HG03565 (cell line): ENCODE results near the gene LRRTM2.
"Not testable (repeated sequence)": the region's sequence is repeated elsewhere in the genome, so short reads cannot be mapped to it uniquely, and the experiment has no call there.

ENCODE experiments used
- ATAC-seq: cut with Tn5 transposase; IDR thresholded peaks from one replicate; pipeline ENCODE4 v1.9.1; 2021; ENCODE audit warnings: mild to moderate bottlenecking, moderate library complexity; ENCODE audit not compliant: unreplicated experiment

Gene LRRTM2

GRCh38 chr5:138841531-138841930 is 33.6 kb downstream of the LRRTM2 start:
- no peak for ATAC-seq

DNA sequence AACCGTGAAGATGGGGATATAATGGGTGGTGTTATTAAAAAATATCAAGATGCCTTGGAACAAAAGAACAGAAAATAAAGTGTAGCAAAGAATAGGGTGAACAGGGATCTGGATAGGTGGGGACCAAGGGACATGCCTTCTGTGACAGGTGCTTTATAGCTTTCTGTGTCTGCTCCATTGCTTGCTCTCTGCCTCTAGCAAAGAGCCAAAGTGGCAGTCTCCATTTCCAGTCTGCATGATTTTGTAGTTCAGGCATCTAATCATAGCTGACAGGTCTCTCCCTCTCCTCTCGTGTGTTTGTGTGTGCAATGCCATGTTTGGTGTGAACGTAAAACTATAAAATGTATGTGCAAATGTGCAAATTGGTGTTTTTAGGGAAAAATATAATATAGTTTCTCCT is 35.0 kb downstream of the LRRTM2 start:
- ATAC-seq: no peak

DNA sequence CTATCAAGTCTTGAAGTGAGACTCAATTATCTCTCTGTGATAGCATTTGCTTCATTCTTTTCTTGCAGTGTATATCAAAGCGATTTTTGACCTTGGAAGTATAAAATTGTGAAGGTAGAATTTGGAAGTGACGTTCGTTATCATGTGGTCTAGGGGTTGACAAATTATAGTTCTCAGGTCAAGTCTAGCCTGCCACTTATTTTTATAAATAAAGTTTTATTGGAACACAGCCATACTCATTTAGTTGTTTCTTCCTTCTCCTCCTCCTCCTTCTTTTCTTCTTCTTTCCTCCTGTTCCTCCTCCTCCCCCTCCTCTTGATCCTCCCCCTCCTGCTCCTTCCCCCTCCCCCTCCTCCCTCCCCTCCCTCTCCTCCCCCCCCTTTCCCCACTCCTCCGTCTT is 38.0 kb downstream of the LRRTM2 start:
- no peak for ATAC-seq

GRCh38 chr5:138834853-138835252 is 40.3 kb downstream of the LRRTM2 start:
- not testable (repeated sequence) for ATAC-seq

- no peak for ATAC-seq
Measured at GRCh38 chr5:138833726-138834480, 41.2 kb downstream of the LRRTM2 start.

- ATAC-seq: no peak
Measured at GRCh38 chr5:138833080-138833479, 42.1 kb downstream of the LRRTM2 start.

GRCh38 chr5:138832218-138832617 is 42.9 kb downstream of the LRRTM2 start:
- no peak for ATAC-seq

GRCh38 chr5:138831703-138832102 is 43.4 kb downstream of the LRRTM2 start:
- ATAC-seq: no peak

DNA sequence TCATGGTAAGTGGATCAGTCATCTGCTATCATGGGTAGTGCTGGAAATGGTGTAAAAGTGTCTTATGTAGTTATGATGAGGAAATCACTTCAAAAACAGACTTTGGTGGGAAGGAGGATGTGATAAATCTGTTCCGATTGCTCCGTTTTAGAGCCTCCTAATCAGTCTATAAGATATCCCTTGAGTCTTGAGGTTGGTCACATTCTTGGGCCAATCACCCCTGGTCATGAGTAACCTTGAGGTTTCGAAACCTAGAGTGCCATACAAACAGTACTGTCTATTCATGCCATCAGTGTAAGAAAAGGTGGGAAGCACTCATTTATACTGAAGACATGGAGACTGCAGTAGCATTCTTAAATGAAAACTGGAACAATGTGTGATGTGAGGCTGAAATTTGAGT is 45.8 kb downstream of the LRRTM2 start:
- no peak for ATAC-seq

DNA sequence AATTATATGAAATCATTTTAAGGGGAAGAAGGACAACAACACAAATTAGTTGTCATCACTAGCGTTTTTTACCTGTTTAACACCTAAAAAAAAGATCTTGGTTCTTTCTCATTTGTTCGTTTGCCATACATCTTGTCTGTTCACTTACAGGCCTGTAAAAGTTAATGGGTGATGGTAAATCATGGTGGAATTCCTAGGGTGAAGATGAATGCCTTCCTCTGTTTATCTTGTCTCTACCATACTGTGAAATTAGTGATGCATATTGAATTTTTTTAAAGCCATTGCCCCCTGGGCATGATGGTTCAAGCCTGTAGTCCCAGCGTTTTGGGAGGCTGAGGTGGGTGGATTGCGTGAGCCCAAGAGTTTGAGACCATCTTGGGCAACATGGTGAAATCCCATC is 46.6 kb downstream of the LRRTM2 start:
- no peak for ATAC-seq

- ATAC-seq: no peak
Measured at GRCh38 chr5:138824924-138825863, 49.9 kb downstream of the LRRTM2 start.

GRCh38 chr5:138824516-138824915 is 50.6 kb downstream of the LRRTM2 start:
- no peak for ATAC-seq

GRCh38 chr5:138820695-138821094 is 54.4 kb downstream of the LRRTM2 start:
- no peak for ATAC-seq

DNA sequence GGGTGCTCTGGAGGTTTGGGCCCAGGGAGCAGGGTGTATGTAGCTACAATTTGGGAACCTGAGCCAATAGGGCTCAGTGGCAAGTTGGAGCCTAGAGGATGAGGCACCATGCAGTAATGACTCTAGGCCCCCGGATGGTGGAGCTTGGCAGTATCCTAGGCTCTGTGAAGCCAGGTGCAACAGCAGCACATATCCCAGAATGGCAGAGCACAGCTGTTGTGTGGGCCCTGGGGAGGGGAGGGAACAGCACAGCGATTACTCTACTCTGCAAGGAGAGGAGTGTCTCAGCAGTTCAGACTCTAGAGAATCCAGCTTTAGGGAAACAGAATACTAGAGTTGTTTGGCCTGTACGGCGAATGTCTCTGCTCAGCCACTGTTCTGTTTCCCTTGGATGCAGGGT is 56.1 kb downstream of the LRRTM2 start:
- ATAC-seq: no peak
